ENCODE results near the gene CTRL. TPM values are rescaled to one million over a fixed set of nuclear protein-coding genes. Genes with fewer than 3 reads are reported as not detected.

CTRL gene
- total RNA-seq, 1 donor from 2014 or later = 1.4 TPM

GRCh38 chr16:67888331-67888730 lies 43.3 kb downstream of the CTRL start:
- Mint-ChIP-seq H3K27ac (no peak overlapping the region), H3K27me3 (no peaks in the 10 kb centered on the region)
- TF ChIP-seq, protein P1, sequence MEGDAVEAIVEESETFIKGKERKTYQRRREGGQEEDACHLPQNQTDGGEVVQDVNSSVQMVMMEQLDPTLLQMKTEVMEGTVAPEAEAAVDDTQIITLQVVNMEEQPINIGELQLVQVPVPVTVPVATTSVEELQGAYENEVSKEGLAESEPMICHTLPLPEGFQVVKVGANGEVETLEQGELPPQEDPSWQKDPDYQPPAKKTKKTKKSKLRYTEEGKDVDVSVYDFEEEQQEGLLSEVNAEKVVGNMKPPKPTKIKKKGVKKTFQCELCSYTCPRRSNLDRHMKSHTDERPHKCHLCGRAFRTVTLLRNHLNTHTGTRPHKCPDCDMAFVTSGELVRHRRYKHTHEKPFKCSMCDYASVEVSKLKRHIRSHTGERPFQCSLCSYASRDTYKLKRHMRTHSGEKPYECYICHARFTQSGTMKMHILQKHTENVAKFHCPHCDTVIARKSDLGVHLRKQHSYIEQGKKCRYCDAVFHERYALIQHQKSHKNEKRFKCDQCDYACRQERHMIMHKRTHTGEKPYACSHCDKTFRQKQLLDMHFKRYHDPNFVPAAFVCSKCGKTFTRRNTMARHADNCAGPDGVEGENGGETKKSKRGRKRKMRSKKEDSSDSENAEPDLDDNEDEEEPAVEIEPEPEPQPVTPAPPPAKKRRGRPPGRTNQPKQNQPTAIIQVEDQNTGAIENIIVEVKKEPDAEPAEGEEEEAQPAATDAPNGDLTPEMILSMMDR (conservative IDR thresholded peaks at IDR 0.05) = no peak

GRCh38 chr16:67886387-67886786 lies 45.3 kb downstream of the CTRL start:
- TF ChIP-seq, protein P1 (conservative IDR thresholded peaks at IDR 0.05) = no peak
- H3K4me1 Mint-ChIP-seq (ENCODE audit: unreplicated experiment) = peaks cover 5% of the 10 kb centered on the region
- H3K27me3 Mint-ChIP-seq = no peaks in the 10 kb centered on the region
- no peak overlapping the region for H3K4me3 Mint-ChIP-seq
- H3K9me3 Mint-ChIP-seq = no peaks in the 10 kb centered on the region
- DNase-seq (ENCODE audit: extremely low spot score, unreplicated experiment) = no peak
- H3K27ac Mint-ChIP-seq = no peak overlapping the region
- H3K36me3 Mint-ChIP-seq = peaks cover 4% of the 10 kb centered on the region

More at GRCh38 chr16:67888331-67888730, 43.3 kb downstream of the CTRL start:
- no peaks in the 10 kb centered on the region for H3K9me3 Mint-ChIP-seq
- DNase-seq (ENCODE audit: extremely low spot score, unreplicated experiment) = no peak
- H3K4me3 Mint-ChIP-seq = no peak overlapping the region
- H3K36me3 Mint-ChIP-seq = peaks cover 4% of the 10 kb centered on the region
- peaks cover 13% of the 10 kb centered on the region for H3K4me1 Mint-ChIP-seq (ENCODE audit: unreplicated experiment)

DNA sequence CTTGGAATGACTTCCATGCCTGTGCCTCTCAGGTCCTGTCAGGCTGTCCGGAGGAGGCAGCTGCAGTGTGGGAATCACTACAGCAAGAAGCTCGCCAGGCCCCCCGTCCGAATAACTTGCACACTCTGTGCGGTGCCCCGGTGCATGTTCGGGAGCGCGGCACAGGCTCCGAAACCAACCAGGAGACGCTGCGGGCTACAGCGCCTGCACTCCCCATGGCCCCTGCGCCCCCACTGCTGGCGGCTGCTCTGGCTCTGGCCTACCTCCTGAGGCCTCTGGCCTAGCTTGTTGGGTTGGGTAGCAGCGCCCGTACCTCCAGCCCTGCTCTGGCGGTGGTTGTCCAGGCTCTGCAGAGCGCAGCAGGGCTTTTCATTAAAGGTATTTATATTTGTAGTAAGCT lies 45.7 kb downstream of the CTRL start:
- H3K4me3 Mint-ChIP-seq = no peak overlapping the region
- peaks cover 4% of the 10 kb centered on the region for H3K36me3 Mint-ChIP-seq
- TF ChIP-seq, protein P1 (conservative IDR thresholded peaks at IDR 0.05) = no peak
- H3K9me3 Mint-ChIP-seq = no peaks in the 10 kb centered on the region
- no peaks in the 10 kb centered on the region for H3K27me3 Mint-ChIP-seq
- no peak overlapping the region for H3K27ac Mint-ChIP-seq
- peaks cover 5% of the 10 kb centered on the region for H3K4me1 Mint-ChIP-seq (ENCODE audit: unreplicated experiment)
- no peak for DNase-seq (ENCODE audit: extremely low spot score, unreplicated experiment)

- Mint-ChIP-seq H3K4me1 (ENCODE audit: unreplicated experiment) (peaks cover 5% of the 10 kb centered on the region), H3K27me3 (no peaks in the 10 kb centered on the region), H3K9me3 (no peaks in the 10 kb centered on the region), H3K36me3 (peaks cover 4% of the 10 kb centered on the region), H3K27ac (no peak overlapping the region), H3K4me3 (no peak overlapping the region)
- TF ChIP-seq, protein P1 (conservative IDR thresholded peaks at IDR 0.05) = no peak
- DNase-seq (ENCODE audit: extremely low spot score, unreplicated experiment) = no peak
Measured at GRCh38 chr16:67885545-67885944, 46.1 kb downstream of the CTRL start.

DNA sequence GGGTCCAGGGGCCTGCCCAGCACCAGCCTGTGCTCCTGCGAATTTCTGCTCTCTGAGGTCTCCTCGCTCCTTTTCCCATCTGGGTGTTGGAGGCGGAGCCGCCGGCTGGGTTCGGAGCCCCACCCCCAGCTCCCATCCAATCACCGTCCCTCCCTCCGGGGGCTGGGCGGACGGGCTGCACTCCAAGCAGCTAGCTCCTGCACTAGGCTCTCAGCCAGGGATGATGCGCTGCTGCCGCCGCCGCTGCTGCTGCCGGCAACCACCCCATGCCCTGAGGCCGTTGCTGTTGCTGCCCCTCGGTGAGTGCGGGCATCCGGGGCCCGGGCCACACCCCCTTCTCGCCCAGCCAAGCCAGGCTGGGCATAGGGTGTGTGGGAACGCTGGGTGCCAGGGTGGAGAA lies 47.0 kb downstream of the CTRL start, which contains the start of gene NRN1L:
Gene NRN1L (plus strand): TSS at position 202 of the 400 bp plus-strand sequence. CDS start 19 bp downstream, at position 221.
- TF ChIP-seq, protein P1 (conservative IDR thresholded peaks at IDR 0.05) = no peak
- DNase-seq (ENCODE audit: extremely low spot score, unreplicated experiment) = peak; percentile 88
- Mint-ChIP-seq H3K4me1 (ENCODE audit: unreplicated experiment) (peaks cover 5% of the 10 kb centered on the region), H3K36me3 (peaks cover 4% of the 10 kb centered on the region), H3K27me3 (no peaks in the 10 kb centered on the region), H3K27ac (peak within 1 kb of the TSS; percentile 49), H3K4me3 (no peak within 1 kb of the TSS), H3K9me3 (no peaks in the 10 kb centered on the region)

DNA sequence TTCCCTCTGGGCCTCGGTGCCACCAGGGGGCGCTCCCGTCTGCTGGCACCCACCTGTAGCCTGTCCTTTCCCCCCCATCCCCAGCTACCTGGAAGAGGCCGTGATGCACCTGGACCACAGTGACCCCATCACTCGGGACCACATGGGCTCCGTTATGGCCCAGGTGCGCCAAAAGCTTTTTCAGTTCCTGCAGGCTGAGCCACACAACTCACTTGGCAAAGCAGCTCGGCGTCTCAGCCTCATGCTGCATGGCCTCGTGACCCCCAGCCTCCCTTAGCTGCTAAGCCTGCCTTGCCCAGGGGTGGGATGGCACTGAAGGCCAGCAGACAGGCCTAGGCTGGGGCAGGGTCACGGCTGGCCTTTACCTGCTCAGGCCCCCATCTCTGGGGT lies 47.8 kb downstream of the CTRL start:
- TF ChIP-seq, protein P1 (conservative IDR thresholded peaks at IDR 0.05) = peak; percentile 87
- no peaks in the 10 kb centered on the region for H3K27me3 Mint-ChIP-seq
- H3K4me3 Mint-ChIP-seq = no peak overlapping the region
- H3K27ac Mint-ChIP-seq = no peak overlapping the region
- peaks cover 4% of the 10 kb centered on the region for H3K36me3 Mint-ChIP-seq
- H3K4me1 Mint-ChIP-seq (ENCODE audit: unreplicated experiment) = peaks cover 5% of the 10 kb centered on the region
- DNase-seq (ENCODE audit: extremely low spot score, unreplicated experiment) = peak; percentile 81
- no peaks in the 10 kb centered on the region for H3K9me3 Mint-ChIP-seq
